AG08396 (cell line): ENCODE measurements around the gene NAV1.
A peak's percentile ranks its signal among the peaks of the same experiment; 100 is the strongest.
"Not testable (repeated sequence)": the region's sequence is repeated elsewhere in the genome, so short reads cannot be mapped to it uniquely, and the experiment has no call there.

Source experiments
- DNase-seq: peaks from one replicate; pipeline ENCODE4 v3.0.0; 2012; ENCODE audit warnings: low spot score, mixed read lengths

Gene NAV1

DNA sequence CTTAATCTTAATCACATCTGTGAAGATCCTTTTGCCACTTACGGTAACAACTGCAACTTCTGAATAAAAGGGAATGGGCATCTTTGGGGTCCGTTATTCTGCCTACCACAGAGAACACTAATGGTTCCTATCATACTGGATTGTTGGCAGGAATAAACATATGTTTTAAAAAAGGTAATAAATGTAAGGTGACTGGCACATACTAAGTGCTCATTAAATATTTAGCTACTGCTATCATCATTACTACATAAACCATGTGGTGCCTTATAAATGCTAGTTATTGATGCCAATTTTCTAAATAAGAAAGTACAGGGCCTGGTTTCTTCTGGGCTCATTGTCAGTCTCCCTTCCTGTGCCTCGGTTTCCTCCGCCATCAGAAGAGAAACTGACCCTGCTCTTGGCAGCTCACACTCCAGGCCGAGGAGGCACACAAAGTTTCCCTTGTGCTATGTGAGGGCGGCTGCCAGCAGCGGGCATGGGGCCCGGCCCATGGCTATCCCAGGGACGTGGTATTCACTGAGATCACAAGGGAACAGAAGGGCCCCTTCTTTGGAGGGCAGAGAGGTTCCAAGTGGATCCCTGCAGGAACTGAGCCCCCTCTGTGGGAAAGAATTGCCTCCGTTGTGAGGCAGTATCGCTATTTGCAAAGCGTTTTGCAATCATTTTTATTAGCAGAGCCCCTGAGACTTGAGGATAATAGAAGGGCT, 26.2 kb downstream of the NAV1 start:
- DNase-seq, result no peak

DNA sequence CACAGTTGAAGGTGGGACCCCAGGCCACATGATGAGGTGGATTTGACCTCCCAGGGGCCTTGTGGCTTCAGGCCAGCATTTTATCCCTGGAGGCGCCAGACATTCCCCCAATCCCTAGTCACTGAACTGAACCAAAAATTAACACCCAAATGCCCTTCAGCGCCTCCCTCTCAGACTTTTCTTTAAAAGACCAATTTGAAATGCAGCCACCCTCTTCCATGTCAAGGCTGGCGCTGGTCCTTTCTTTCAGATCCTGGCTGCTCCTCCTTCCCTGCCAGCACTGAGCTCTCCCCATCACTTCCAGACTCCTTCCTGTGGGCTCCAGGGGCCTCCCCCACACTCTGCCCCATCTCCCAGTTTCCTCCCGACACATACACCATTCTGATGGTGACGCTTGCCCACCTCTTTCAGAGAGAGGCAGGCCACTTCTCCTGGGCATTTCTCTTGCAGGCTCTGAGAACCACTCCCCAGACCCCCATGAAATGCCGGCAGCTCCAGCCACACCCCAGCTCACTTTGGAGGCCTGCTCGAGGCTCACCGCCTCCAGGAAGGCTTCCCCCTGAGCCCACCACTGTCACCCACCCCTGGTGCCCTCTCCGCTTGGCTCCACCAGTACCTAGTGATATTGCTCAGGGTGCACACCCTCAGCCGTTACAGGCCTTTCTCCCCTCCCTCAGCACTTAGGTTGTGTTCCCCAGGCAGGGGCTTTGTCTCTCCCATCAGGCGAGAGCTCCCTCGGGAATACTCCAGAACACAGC, 27.0 kb downstream of the NAV1 start:
- DNase-seq, result no peak

DNA sequence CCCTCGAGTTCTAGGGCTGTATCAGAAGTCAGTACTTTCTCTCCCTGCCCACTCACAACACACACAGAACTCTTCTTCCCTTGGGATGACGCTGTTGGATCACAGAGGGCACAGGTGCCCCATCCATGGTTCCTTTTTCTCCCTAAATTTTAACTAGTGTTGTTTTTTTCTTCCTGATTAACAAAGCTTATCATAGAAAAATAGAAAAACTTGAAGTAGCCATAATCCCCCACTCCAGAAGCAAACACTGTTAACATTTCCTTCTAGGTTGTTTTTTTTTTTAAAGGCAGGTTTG, 27.5 kb downstream of the NAV1 start:
- no peak for DNase-seq

DNA sequence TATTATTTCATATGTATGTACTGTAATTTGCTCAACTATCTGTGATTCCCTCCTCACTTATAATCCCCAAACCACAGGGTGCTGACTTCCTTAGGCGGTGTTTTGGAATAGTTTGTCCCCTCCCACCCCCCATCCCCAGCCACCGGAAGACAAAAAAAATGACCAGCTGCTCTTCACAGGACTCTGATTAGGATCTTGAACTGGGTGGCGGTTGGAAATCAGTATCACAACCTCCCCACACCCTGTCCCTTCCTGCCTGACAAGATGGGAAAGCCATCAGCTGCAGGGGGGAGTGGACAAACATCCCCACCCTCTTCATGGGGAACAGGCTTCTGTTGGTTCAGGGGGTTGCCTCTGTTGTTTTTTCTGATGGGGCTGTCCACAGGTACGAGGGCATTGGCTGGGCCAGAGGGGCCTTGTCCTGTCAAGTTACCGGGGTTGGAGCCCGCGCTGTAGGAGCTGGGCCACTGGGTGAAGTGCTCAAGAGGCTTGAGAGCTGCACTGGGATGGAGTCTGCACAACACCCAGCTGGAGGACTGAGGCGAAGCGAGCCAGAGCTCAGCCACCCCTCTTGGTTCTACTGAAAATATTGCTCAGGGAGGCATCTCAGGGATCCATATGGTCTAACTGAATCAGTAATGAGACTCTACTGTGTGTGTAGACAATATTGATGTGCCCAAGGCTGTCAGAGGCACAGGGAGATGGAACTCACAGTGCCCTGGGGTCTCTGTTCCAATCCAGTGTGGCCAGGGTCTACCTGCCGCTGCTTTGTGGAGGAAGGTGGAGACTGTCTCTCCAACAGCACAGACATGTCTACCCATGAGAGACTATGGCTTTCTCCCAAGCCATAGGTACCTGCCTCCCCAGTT, 28.2 kb downstream of the NAV1 start:
- DNase-seq, result no peak

DNA sequence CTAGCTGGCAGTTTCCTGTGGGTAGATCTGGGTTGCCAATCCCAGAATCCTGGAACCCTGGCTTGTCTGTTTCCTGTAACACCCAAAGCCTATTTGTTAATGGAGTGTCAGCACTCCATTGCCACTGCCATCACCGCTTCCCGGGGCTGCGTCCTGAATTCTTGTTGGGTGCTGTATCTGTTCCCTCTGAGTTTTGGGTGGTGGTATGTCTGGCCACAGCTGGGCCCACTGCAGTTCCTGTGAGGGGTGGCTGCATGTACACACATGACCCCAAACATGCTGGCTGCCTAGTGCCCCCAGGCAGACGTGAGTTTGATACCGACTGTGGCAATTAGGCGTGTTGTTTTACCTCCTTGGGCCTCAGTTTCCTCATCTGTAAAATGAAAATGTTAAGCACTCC, 29.3 kb downstream of the NAV1 start:
- DNase-seq, result no peak

DNA sequence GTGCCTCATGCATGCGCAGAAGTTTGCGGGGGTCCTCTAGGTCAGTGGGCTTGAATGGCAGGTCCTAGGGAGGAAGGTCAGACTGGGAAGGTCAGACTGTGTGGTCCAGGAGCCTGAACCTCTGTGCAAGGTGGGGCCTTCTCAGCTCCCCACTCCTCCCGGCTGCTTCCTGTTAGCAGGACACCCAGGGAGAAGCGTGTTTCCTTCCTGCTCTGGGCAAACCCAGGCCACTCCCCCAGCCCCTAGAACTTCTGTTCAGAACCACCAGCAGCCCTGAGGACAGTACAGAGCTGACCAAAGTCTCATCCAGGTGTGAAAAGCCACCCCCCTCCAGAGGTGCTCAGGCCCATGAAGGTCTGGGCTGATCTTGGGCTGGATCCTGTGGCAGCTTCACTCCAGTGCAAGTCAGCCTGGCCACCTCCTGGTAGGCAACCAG, 29.9 kb downstream of the NAV1 start:
- no peak for DNase-seq

DNA sequence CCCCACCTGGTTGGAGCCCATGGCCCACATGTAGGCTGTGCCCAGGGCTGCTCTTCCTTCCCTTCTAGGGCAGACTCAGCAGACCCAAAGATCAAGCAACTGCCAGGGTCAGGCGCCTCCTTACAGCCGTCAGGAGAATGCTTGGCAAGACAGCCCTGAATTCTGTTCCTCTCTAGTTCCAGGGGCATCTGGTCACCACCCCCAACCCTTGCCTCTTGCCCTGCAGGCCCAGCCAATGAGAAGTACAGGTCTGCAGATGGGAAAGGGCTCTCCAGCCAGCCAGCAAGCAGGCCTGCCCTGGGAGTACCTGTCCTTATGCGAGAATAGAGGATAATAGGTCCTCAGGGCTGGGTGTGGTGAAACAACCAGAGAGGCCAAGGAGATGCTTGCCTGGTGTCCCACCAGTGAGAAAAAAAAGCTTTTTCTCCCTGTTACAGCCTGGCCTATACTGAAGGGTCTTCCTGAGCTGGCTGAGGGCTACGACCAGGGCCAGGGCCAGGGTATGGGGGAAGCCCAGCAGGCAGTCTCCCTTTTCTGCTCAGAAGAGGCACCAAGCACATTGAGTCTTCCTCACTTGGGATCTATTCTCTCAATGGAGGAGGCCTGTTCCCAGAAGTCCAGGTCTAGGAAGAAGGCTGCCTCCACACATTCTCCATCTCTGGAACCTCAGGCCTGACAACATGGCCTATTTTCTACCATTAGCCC, 31.4 kb downstream of the NAV1 start:
- no peak for DNase-seq

DNA sequence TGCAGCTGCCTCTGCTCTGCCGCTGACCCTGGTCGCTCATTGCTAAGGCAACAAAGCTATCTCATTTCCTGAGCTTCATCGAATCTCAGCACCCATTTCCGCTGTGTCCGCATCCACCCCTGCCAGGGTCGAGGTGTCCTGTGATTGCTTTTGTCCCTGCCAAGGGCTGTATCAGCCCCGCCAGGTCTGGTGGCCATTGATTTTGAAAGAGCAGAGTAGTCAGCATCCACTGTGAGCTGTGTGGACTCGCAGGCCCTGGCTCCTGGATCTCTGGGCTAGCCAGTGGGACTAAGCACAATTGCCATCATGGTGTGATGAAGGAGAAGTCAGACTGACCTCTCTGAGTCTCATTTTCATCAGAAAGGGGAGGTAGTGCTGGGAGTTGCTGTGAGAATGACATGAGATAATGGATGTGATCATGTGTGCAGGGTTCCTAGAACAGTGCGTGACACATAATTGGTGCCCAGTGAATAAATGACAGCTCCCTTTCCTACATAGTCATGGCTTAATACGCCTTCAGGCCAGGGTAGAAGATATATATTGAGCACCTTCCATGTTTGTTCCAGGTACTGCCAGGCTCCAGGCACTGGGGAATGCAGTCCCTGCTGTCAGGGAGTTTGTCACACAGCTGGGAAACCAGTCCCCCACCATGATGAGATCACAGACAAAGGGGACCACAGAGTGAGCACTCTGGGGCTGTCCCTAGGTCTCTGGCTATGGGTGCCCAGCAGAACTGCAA, 32.1 kb downstream of the NAV1 start:
- DNase-seq, result no peak

DNA sequence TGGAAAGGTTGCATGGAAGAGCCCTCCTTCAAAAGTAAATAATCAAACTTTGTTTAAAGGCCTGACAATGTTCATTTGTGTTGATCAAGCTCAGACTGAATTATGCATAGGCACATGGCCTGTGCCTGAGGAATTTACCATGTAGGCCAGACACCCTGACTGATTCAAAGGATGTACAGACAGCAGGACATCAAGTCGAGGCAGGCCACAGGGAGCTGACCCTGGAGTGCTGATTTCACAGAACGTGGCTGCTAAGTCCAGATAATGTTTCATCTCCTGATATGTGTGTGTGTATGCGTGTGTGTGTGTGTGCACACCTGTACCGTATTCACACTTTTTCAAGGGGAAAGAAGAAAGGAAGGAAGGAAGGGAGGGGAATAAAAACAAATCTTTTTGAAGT, 34.1 kb downstream of the NAV1 start:
- DNase-seq, result no peak

DNA sequence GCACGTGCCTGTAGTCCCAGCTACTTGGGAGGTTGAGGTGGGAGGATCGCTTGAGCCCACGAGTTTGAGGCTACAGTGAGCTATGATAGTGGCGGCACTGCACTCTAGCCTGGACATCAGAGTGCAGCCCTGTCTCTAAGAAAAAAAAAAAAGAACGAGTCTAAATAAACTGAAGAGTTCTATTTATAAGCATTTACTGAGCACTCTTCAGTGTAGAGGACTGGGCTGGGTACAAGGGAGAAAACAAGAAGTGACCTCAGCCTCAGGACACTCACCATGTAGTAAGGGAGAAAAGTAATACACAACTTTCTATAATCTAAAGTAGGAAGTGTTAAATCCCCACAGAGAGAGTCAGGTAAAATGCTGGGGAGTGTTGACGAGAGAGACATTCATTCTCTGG, 35.0 kb downstream of the NAV1 start:
- DNase-seq, result no peak

DNA sequence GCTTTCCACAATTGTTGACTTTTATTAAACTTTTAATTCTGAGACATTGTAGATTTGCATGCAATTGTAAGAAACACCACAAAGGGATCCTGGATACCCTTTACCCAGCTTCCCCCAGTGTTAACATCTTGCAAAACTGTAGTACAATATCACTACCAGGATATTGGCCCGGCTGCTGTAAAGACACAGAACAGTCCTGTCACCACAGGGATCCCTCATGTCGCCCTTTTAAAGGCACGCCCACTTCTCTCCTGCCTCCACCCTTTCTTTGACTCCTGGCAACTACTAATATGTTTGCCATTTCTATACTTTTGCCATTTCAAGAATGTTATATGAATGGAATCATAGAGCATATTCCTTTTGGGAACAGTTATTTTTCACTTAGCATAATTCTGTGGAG, 37.0 kb downstream of the NAV1 start:
- DNase-seq, result no peak

DNA sequence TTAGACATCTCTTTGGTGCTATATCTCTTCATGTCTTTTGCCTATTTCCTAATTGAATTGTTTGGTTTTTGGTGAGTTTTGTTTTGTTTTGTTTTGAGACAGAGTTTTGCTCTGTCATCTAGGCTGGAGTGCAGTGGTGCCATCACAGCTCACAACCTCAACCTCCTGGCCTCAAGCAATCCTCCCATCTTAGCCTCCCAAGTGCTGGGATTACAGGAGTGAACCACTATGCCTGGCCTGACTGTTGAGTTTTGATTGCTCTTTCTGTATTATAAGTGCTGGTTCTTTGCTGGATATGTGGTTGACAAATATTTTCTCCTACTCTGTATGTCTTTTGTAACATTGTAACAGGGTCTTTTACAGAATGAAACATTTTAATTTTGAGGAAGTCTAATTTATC, 38.0 kb downstream of the NAV1 start:
- no peak for DNase-seq

DNA sequence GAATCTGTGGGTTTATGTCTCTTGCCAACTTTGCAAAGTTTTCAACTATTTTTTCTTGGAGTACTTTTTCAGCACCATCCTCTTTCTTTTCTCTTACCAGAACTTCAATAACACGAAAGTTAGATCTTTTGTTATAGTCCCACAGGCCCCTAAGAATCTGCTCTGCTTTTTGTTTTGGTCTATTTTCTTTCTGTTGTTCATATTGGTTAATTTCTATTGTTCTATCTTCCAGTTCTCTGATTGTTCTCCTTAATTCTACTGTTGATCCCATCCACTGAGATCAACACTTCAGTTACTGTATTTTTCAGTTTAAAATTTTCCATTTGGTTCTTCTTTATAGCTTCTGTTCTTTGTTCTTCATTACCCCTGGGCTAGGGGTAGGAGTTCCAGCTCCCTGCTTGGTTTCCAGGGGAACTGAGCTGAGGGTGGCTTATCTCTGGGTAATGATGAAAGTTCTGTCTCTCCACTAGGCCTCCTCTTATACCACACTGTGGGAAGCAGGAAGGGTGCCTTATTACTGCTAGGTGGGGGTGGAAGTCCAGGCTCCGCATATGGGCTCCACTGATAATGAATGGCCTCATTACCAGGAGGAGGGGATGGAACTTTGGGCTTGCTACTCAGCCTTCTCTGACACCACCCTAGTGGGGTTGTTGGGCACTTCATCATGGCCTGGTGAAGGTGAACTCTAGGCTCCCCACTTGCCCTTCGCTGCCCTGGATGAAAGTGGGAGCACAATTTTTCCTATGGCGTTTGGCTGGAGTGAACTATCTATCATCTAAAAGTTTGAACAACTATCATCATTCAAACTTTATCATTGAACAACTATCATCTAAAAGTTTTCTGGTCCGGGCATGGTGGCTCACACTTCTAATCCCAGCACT, 39.3 kb downstream of the NAV1 start:
- DNase-seq, result no peak

DNA sequence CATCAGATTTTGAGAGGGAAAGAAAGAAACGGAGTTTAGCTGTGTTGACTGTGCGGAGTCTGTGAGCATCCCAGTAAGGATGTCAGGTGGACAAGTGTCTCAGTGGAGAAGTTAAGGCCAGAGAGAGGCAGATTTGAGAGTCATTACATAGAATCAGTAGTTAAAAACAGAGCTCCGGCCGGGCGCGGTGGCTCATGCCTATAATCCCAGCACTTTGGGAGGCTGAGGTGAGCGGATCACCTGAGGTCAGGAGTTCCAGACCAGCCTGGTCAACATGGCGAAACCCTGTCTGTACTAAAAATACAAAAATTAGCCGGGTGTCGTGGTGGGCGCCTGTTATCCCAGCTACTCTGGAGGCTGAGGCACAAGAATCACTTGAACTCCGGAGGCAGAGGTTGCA, 42.4 kb downstream of the NAV1 start:
- DNase-seq, result not testable (repeated sequence)

DNA sequence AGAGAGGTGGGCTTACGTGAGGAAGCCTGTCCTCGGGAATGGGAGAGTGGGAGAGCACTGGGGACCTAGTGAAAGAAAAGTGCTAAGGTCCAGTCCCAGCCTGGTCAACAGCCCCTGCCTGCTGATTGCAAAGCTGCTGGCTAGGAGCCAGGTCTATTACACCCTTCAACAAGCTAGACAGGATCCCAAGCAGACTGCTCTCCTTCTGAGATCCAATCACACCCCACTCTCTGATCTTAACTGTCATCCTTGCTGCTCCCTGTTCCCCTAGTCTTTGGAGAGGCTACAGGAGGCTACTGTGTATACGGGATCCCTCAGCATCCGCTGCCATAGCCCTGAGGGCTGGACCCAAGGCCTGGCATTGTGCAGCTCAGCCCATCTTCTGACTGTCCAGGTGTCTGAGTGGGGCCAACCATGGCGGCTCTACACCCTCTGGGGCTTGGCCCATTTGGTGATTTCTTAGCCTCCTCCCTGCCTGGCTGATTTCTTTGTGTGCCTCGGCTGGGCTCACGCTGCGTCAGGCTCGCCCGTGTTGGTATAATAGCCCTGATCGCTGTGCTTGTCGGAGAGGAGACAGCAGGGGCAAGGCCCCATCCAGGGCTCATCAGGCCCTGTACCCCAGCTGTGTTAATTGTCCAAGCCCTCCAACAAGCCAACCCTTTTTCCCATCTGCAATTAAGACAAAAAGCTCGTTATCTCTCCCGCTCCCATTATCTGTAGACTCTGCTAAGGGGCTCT, 43.9 kb downstream of the NAV1 start:
- DNase-seq, result peak; percentile 24

DNA sequence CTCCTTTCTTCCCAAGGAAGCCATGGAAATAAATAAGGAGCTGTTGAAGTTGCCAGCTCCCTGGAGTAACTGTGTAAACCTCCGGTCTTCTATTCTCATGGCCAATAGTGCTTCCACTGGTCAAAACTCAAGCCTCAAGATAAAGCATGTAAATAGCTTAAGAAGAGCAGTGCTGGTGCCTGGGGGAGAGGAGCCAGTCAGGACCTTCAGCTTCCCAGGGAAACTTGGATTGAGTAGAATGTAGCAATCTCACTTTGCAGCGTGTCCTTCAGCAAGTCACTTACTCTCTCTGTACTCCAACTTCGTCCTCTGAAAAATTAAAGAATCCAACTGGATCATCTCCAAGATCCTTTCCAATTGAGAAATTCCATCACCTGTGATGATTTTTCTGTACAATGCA, 44.7 kb downstream of the NAV1 start:
- no peak for DNase-seq

DNA sequence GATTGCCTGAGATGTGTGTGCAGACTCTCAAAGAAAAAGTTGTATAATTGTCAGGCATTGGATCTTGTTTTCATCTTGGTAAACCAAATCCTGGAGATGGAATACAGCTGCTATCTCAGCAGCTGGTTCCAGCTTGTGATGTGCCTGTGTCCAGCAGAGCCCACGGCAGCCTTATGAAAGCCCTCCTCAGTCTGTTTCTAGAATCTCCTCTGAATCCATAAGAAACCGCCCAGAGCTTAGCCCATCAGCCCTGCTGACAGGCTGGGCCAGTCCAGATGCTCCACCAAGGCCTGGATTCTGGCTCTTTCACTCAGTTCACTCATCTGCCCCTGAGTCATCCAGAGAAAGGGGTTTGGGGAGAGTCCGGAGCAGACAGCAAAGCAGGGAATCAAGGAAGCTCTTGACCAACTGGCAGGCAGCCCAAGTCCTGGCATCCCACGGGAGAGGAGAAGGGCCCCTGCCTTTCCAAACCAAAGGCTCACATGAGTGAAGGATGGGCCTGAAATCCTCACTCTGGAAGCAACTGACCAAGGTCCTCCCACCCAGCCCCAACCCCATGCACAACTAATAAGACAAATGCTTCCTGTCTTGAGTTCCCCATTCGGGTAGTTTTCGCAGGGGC, 45.7 kb downstream of the NAV1 start:
- peak; percentile 59 for DNase-seq

DNA sequence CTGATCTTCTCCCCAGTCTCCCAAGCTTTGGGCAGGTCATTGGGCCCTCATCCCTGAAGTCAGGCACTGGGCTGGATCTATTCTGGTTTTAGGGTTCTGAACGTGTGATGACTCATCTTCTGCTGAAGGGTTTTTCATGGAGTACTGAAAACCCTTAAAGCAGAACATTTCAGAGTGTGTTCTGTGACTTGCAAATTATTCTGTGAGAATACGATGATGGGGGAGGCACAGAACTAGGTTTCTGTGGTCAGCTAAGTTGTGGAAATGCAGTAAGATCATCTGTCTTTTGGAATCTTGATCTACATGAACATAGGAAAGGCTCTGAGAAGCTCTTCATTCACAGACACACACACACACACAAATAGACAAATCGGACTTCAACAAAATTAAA, 46.2 kb downstream of the NAV1 start:
- DNase-seq, result no peak

DNA sequence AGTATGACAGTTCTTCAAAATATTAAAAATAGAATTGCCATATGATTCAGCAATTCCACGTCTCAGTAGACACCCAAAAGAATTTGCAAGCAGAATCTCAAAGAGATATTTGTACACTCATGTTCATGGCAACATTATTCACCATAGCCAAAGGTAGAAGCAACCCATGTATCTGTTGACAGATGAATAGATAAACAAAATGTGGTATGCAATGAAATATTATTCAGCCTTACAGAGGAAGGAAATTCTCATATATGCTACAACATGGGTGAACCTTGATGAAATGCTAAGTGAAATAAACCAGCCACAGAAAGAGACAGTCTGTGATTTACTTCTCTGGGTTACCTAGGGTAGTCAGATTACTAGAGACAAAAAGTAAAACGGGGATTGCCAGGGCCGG, 47.0 kb downstream of the NAV1 start:
- DNase-seq, result no peak

DNA sequence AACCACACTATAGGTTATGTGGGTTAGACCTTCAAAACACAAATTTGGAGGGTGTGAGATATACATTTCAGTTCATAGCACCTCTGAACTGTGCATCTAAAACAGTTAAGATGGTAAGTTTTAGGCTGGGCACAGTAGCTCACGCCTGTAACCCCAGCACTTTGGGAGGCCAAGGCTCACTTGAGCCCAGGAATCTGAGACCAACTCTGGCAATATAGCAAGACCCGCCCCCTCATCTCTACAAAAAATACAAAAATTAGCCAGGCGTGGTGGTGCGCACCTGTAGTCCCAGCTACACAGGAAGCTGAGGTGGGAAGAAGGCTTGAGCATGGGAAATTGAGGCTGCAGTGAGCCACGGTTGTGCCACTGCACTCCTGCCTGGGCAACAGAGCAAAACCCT, 47.9 kb downstream of the NAV1 start:
- no peak for DNase-seq
